ENCODE results near the gene PBRM1.
"Not testable (repeated sequence)": the region's sequence is repeated elsewhere in the genome, so short reads cannot be mapped to it uniquely, and the experiment has no call there.

The PBRM1 gene

DNA sequence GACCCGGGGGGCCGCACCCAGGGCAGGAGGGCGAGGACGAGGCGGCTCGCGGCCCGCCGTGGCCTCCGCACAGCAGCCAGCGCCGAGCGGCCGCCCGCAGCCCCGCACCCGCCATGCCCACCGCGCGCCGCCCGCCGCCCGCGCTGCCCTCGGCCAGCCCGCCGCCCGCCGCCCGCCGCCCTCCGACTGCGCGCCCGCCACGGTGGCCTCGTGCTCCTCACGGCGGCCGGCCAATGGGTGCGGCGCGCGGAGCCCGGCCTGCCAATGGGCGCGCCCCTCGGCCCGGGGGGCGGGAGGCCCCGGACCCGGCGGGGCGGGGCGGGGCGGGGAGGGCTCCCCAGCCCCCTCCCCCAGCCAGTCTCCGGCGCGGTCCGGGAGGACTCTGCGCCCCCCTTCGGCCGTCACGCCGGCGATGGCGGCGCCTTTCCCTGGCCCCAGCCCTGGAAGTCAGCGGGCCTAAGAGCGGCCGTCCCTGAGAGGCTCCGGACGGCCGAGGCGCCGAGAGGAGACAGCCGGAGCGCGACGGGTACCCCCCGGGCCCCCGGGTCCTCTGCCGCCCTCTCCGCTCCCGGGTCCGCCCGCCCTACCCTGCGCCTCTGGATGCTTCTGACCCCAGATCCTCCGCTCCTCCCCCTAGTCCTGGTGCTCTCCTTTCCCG lies 152.0 kb downstream of the PBRM1 start, which contains the start of gene NT5DC2:
Gene NT5DC2, minus strand, starts transcription at position 235 of the 658 bp plus-strand sequence. Its CDS starts 120 bp downstream, at position 115.
- peak; percentile 89 for DNase-seq

DNA sequence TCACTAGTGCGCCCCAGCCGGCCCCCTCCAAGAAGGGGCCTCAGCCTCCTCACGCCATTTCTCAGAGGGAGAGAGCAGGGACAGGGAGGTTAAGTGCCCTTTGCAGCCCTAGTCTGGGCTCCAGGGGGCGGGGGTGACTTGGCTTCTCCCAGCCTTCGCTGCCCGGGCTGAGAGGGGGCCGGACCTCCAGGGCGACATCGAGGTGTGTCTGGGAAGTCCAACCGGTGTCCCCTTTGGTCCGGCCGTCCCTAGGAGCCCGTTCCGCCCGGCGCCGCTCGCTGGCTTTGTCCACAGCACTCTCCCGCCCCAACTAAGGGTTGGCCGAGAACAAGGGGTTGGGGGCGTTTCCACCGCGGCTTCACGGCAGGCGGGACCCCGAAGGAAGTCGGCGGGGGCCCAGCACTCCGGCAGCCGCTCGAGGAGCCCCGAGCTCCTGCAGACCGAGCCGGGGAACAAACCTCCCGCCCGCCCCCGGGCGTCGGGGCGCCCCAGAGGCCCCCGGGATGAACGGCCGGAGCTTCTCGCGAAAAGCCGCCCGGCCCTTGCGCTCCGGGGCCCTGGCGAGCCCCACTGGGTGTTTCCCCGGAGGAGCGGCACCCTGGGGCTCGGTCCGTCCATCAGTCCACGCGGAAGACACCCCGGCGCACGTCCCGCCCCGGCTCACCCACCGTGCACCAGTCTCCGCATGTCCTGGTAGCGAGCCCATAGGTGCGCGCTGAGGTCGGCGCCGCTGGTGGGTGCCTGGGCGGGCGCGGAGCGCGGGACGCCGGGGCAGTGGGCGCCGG lies 152.7 kb downstream of the PBRM1 start:
- DNase-seq = peak; percentile 61

DNA sequence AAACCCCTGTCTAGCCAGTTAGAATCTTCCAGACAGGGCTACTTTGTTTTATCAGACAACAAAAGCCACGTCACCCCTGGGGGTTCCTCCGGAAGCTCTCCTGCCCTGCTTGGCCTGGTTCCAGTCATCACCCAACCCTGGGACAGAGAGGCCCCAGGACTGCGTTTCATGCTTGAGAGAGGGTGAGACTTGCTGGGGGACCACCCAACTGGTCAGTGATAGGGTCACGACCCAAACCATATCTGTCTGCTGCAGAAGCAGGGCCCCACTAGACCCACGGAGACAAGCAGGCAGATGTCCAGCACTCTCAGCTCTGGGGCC lies 153.2 kb downstream of the PBRM1 start:
- peak; percentile 48 for DNase-seq

DNA sequence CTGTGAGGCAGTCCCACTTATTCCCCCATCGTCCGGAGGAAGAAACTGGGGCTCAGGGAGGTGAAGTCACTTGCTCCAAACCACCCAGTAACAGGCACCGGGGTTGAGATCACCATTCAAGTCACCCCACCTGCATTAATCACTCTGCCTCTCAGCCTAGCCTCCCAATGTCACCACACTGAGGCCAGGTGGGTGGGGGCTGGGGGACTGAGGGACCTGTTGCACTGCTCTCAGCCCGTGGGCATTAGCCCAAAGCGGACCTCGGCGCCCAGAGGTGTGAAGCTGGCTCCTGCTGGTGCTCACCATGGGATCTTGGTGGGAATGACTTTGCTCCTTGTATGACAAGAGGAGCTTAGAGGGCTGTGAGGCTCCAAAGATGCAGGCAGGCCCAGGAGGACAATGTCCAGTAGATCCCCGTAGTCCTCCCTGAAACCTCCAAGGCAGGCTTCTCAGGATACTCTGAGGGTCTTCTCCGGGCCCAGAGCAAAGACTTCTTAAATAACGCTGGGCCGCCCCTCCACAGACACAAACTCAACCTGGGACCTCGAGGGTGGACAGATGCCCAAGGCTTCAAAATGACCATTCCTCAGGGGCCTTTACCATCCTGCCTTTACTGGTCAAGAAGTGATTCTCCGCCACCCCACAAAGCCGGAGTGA lies 153.7 kb downstream of the PBRM1 start:
- no peak for DNase-seq

DNA sequence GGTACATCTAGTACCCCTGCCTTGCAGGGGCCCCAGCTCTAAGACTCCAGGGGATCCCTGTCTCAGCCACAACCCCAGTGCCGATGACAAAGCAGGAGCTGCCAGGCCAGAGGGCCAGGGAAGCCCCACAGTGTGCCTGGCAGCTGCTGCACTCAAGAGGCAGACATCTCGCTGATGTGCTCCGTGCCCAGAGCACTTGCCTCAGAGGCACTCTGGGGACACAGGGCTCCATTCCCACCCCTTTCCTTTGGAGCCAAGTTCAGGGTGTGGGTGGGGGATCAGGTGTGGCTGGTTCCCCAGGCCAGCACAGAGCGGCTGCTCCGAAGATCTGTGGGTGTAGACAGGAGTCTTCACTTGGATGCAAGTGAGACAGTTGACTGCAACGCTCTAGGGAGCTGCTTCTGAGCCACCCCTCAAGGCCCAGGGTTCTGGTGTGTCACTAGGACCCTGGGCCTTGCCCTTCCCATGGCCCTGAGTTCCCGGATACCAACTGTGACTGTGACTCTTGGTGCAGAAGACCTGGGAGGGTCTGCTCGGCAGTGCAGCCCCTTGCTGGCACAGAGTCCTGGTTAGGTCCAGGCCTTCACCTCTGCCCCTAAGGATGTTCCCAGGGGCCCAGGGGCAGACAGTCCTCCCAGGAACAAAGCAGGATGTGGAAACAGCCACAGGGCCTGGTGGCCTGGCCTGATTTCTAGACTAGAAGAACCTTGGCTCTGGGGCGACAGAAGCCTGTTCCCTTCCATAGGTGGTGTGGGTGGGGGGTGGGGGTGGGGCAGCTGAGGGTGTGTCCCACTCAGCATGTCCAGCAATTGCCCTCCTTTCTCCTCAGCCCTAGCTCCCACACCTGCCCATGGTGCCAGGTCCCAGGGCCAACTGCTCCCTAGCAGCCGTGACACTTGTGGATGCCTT lies 154.5 kb downstream of the PBRM1 start:
- DNase-seq = peak; percentile 38

DNA sequence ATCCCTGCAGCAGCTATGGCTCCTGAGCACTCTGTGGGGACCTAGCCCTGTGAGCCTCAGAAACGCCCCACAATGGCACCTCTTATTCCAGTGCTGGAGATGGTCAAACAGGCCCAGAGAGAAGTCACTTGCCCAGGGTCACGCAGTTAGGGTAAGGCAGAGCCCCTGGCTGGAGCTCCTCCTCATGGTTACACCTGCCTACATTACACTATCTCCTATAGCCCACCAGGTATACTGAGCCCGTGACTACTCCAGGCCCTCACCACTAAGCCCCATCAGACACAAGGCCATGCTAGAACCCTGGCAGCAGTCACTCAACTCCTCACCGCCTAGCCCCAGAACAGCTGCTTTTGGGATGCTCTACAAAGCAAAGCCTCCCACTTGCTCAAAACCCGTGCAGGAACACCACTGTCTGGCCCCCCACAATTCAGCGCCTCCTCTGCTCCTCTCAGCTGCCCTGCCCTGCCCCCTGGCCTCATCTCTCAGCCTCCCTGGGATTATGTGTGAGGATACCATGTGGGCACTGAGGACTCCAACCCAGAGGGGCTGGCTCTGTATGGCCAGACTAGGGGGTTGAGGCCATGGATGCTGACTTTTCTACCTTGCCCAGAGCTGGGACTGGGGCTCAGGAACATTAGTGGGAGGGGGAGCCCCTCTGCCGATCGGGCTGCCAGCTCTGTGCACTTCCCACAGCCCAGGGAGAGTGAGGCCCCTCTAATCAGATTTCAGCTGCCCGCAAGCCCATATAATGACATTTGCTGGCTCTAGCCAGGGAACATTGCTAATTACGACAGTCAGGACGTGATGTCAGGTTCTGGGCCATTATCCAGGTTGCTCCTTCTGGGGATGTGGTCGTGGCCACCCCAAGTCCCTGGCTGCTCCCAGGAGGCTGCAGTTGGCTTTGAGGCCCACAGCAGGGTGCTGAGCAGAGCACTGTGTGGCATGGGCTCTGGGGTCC lies 156.1 kb downstream of the PBRM1 start:
- peak; percentile 46 for DNase-seq

DNA sequence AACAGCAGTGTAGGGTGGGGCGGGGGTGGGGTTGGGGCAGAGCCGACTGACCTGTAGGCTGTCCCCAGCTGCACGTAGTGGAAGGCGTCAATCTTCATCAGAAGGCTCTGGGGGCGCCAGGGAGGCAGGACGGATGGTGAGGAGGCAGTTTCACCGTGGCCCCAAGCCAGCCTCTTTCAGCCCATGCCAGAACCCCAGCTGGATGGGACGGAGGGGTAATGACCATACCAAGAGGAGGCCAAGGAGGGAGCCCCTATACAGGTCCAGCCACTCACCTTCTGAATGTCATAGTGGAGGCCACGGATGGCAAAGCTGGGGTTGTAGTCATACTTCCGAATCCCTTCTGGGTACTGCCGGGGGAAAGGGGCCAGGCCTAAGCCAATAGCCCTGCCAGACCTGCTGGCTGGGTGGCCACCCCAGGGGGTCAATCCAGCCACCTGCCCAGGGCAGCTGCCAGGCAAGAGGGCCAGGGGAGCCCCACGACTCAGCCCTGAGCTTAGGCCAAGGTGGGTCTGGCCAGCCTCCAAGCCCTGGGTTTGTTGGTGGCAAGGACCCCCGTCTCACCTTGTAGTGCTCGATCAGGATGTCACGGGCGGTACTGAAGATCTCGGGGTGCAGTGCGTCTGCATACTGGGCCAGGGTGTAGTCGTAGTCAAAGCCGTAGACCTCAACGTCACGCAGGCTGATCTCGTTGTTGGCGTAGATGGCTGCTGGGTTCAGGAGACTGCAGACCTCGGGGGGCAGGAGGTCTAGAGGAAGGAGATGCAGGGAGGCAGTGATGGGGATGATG lies 156.9 kb downstream of the PBRM1 start:
- peak; percentile 39 for DNase-seq

DNA sequence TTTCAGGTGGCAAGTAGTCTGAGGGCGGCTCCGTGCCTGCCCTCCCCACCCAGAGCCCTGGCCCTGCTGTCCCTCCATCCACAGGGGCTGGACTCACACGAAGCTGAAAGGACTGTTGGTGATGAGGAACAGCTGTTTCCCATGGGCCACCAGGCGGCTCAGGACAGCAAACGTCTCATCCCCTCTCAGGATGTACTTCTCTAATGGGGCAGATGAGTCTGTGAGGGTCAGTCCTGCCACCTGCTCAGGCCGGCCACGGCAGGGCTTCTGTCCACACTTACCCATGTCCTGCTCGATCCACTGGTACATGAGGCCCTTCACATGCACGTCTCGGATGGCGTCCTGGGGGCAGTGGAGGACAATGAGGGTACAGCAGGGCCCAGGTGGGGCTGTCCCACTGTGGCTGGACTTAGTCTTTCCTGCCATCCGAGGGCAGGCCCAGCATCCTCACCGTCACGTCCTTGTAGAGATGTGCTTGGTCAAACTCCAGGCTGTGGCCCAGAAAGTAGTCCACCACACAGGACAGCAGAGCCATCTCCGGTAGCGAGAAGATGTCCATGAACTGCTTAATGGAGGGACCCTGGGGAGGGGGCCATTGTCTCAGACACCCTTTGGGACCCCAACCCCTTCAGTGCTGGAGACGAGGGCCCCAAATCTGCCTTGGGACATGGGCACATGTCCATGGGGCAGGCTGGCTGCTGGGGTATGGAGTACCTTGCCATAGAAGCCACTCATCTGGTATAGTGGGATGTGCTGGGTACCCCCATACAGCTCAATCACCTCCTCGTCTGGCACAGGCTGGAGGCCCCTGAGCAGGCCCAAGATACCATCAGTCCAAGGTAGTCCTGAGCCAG lies 157.8 kb downstream of the PBRM1 start:
- DNase-seq = peak; percentile 40

DNA sequence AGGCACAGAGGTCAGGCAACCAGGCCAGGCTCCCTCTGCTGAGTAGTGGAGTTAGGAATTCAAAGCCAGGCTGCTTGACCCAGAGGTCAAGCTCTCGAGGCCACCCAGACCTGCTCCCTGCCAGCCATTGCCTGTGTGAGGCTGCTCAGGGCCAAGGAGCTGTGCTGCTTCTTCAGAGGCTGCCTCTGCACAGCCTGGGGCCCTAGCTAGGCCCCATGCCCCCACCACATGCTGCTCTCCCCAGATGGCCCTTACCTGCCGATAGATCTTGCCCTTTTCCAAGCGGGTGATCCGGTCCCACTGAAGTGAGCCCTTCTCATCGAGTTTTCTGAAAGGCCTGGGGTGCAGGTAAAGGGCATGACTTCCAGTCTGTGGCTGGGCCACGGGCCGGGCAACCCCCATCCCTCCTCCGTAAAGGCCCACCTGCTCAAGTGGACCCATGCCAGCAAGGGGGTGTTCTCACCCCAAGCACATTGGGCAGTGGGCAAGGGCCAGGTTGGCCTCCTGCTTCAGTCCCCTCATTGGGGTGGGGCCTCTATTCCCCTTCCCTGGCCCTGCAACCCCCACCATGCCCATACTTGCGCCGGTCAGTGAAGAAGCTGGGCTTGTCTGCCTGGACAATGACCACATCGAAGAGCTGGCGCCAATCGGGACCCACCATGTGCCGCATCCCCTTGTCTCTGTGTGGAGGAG lies 158.5 kb downstream of the PBRM1 start:
- DNase-seq = peak; percentile 43

DNA sequence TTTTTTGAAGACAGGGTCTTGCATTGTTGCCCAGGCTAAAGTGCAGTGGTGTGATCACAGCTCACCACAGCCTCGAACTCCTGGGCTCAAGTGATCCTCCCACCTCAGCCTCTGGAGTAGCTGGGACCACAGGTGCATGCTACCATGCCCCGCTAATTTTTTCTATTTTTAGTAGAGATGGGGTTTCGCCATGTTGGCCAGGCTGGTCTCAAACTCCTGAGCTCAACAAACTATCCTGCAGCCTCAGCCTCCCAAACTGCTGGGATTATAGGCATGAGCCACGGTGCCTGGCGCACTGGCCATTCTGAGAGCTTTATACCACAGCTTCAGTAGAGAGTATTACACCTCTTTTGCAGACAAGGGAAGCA lies 159.1 kb downstream of the PBRM1 start:
- DNase-seq = not testable (repeated sequence)

DNA sequence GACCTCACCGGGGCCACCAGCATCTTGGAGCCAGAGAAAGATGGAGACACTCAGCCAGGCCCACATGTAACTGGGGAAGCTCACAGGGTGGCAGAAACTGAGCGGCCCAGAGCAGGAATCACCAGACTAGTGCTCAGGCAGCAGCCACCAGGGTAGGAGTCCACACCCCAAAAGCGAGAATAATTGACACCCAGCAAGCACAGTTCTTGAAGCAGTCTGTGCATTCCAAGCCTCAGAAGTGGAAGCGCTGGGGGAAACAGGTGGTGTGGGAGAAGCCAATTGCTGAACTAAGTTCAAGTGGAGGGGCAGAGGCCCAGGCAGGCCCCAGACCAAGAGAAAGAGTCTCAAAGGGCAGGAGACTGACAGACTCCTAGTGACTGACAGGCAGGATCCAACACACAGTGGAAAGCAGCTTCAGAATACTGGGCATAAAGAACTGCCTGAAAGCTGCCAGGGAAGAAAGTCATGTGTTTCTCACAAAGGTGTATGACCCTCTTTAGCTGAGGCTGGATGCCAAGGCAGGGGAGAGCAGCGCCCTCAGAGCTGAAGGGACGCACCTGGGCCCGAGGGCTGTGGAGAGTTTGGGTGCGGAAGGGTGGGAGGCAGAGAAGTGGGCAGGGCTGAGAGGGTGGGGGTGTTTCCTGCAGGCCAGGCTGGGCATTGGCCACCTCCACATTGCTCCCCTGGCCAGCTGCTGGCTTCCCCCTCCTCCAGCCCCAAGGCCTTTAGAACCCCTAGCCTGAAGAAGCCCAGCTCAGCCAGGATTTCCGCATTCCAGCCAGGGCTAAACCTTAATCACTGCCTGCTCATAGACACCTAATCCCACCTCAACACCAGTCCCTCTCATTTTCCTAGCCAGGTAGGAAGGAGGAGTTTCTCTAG lies 159.8 kb downstream of the PBRM1 start:
- no peak for DNase-seq

DNA sequence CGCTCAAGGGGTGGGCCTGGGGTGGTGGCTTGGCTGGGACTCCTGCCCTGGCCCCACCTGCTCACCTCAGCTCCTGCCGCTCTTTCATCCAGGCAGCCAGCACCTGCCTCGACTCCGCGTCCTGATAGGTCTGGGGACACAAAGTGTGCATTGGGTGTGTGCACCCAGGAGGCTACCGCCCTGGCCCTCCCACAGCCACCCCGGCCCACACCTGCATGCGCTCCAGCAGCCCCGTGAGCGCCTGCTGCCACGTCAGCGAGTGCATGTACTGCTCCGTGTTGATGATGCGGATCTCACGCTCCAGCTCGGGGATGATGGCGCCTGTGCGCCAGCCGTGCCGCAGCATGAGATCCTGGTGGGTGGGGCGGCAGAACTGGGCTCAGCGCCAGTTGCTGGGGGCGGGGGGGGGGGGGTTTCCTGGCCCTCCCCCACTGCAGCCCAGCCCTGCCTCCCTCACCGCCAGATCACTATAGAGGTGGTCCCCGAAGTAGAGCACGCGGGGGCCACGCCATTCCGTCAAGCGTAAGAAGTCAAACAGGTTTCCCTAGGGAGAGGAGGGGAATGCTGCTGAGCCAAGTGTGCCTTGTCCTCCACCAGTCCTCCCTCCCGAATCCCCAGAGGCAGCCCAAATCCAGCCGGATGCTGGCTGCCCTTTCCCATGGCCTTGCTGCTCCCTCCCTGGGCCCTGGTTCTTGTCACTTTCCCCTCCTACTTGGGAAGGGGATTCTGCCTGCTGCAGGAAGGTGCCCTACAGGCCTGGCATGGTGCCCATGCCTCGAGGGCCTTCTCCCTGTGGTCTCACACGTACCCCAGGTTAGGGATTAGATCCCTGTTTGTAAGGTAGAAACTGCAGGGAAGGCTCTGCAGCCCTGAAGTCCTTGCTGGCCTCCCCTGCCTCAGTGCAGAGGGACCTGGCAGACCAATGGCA lies 160.7 kb downstream of the PBRM1 start:
- DNase-seq = peak; percentile 39

DNA sequence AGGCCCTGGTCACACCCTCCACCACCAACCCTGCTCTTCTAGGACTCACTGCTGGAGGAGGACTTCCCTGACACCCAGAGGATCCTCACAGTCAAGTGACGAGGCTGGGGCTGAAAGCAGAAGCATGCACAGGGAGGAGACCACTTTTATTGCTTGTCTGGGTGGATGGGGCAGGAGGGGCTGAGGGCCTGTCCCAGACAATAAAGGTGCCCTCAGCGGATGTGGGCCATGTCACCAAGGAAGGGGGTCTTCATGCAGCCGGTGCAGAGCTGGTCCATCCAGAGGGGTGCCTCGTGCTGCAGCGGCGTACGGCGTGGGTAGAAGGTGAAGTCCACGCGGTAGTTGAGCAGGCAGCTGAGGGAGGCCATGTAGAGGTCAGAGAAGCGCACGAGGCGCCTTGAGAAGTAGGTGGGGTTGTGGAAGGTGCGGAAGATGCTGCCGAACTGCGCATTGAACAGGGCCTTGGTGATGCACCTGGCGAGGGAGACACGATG lies 161.4 kb downstream of the PBRM1 start:
- no peak for DNase-seq

DNA sequence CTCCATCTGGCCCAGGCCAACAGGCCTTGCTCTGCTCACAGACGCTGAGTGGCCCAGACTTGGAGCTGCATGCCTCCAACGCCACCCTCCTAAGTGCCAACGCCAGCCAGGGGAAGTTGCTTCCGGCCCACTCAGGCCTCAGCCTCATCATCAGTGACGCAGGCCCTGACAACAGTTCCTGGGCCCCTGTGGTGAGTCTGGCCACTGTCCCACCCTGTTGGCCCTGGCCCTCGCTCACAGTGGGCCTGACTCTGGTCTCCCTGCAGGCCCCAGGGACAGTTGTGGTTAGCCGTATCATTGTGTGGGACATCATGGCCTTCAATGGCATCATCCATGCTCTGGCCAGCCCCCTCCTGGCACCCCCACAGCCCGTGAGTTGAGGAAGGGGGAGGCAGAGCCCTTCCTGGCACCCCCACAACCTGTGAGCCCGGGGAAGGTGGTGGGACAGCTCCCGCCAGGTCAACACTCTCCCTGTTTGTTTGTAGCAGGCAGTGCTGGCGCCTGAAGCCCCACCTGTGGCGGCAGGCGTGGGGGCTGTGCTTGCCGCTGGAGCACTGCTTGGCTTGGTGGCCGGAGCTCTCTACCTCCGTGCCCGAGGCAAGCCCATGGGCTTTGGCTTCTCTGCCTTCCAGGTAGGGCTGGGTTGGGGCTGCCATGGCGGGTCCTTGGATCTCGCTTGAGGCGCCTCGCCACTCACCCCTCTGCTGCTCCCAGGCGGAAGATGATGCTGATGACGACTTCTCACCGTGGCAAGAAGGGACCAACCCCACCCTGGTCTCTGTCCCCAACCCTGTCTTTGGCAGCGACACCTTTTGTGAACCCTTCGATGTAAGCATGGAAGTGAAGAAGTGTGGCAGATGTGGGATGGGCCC lies 162.1 kb downstream of the PBRM1 start:
- peak; percentile 39 for DNase-seq

DNA sequence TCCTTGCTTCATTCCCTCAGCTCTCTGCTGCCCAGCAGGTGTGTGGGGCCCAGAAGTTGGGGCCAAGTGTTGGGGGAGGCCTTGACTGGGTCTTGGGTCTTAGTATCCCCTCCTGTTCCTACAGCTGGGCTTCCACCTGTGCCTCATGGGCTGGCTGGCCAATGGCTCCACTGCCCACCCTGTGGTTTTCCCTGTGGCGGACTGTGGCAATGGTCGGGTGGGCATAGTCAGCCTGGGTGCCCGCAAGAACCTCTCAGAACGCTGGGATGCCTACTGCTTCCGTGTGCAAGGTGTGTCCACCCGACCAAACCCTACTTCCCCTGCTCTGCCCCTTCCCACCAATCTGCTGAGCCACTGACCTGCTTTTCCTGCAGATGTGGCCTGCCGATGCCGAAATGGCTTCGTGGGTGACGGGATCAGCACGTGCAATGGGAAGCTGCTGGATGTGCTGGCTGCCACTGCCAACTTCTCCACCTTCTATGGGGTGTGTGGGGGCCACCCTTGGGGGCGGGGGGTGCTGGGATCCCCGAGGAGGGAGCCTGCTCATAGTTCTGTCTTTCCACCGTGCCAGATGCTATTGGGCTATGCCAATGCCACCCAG lies 163.0 kb downstream of the PBRM1 start:
- no peak for DNase-seq
